ENCODE measurements around the gene FBXL5.

FBXL5 gene

GRCh38 chr4:15557786-15558550, 97.2 kb downstream of the FBXL5 start:
- no peak for DNase-seq

GRCh38 chr4:15556511-15557092, 98.6 kb downstream of the FBXL5 start:
- DNase-seq: no peak

Measured in HCEC 1CT (cell line).